ENCODE measurements around the gene KHDRBS1. TPM values are rescaled to one million over a fixed set of nuclear protein-coding genes. Genes with fewer than 3 reads are reported as not detected.

The KHDRBS1 gene
- total RNA-seq, 1 experiment from 2014 or later, result 86.7 TPM

DNA sequence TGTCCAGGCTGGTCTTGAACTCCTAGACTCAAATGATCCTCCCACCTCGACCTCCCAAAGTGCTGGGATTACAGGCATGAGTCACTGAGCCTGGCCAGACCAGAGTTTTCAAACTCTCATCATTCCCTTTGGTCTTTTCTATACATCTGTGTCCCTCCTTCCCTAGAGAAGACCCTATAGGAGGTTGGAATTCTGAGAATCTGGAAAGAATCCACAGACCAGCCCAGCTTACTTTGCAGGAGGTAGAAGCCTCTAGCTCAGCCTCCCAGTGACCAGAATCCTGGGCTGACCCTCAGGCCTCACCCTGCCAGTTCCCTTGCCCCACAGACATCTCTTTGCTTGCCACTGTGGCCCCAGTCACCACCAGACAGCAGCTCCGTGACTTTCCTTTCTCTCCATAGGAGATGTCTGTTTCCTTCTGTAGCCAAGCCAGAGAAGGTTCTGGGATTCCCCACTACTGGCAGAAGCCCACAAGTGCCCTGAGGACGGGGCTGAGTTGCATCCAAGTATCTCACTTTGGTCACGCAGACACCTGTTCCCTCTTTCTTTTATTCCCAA is 34.7 kb upstream of the KHDRBS1 start:
- no peak overlapping the region for H3K4me3 ChIP-seq (ENCODE audit: low read length)
- no peak overlapping the region for H2AFZ ChIP-seq (ENCODE audit: low read length)
- POLR2A ChIA-PET (ENCODE audit: unreplicated experiment), result interaction anchor here (0.6 kb wide), 1 partner anchor 122 kb away, joined by 3 read pairs; no protein-coding TSS in a partner anchor
- H3K9ac ChIP-seq (ENCODE audit: low read length), result no peak overlapping the region
- no peaks in the 10 kb centered on the region for H3F3A ChIP-seq (ENCODE audit: low read length, unreplicated experiment)
- DNase-seq (no peak), ATAC-seq (no peak)
- H3K27me3 ChIP-seq (ENCODE audit: low read length), result no peaks in the 10 kb centered on the region
- H3K9me2 ChIP-seq (replicated peaks; ENCODE audit: low read length), result no peaks in the 10 kb centered on the region
- peaks cover 6% of the 10 kb centered on the region for H3K4me1 ChIP-seq (ENCODE audit: insufficient read depth, low read length)
- no peaks in the 10 kb centered on the region for H3K36me3 ChIP-seq (ENCODE audit: low read depth, low read length)
- H3K4me2 ChIP-seq (ENCODE audit: low read length), result no peak overlapping the region
- no peaks in the 10 kb centered on the region for H3K9me3 ChIP-seq (ENCODE audit: low read length)
- no peaks in the 10 kb centered on the region for H3K79me2 ChIP-seq (ENCODE audit: low read length)
- no peak for TF ChIP-seq CTCF (conservative IDR thresholded peaks at IDR 0.05; ENCODE audit: low read depth, low read length)
- no peak for TF ChIP-seq EZH2phosphoT487 (IDR thresholded peaks at IDR 0.05; ENCODE audit: borderline replicate concordance, low read length)
- no peak for TF ChIP-seq EZH2 (IDR thresholded peaks at IDR 0.05; ENCODE audit: low read length, unreplicated experiment)
- BruUV-seq (replicated peaks), result no TSS peak
- CTCF ChIA-PET, result no interaction called here
- no peak overlapping the region for H3K27ac ChIP-seq (ENCODE audit: low read length)
- intact Hi-C loops (cut with micrococcal nuclease), result no loop called here
- no peaks in the 10 kb centered on the region for H4K20me1 ChIP-seq (ENCODE audit: low read length)

GRCh38 chr1:31980835-31981455 is 32.7 kb upstream of the KHDRBS1 start:
- no peaks in the 10 kb centered on the region for H3K9me2 ChIP-seq (replicated peaks; ENCODE audit: low read length)
- H3K4me1 ChIP-seq (ENCODE audit: insufficient read depth, low read length), result peaks cover 6% of the 10 kb centered on the region
- no peak overlapping the region for H3K9ac ChIP-seq (ENCODE audit: low read length)
- no peak for DNase-seq
- H3K4me2 ChIP-seq (ENCODE audit: low read length), result no peak overlapping the region
- H4K20me1 ChIP-seq (ENCODE audit: low read length), result no peaks in the 10 kb centered on the region
- no peak overlapping the region for H3K27ac ChIP-seq (ENCODE audit: low read length)
- H3K79me2 ChIP-seq (ENCODE audit: low read length), result no peaks in the 10 kb centered on the region
- no peak for TF ChIP-seq EZH2 (IDR thresholded peaks at IDR 0.05; ENCODE audit: low read length, unreplicated experiment)
- TF ChIP-seq CTCF (conservative IDR thresholded peaks at IDR 0.05; ENCODE audit: low read depth, low read length), result no peak
- no peak for TF ChIP-seq EZH2phosphoT487 (IDR thresholded peaks at IDR 0.05; ENCODE audit: borderline replicate concordance, low read length)
- no peaks in the 10 kb centered on the region for H3K27me3 ChIP-seq (ENCODE audit: low read length)
- H2AFZ ChIP-seq (ENCODE audit: low read length), result no peak overlapping the region
- intact Hi-C loops (cut with micrococcal nuclease), result no loop called here
- no peaks in the 10 kb centered on the region for H3K9me3 ChIP-seq (ENCODE audit: low read length)
- ATAC-seq, result no peak
- CTCF ChIA-PET, result no interaction called here
- BruUV-seq (replicated peaks), result no TSS peak
- no peak overlapping the region for H3K4me3 ChIP-seq (ENCODE audit: low read length)
- H3K36me3 ChIP-seq (ENCODE audit: low read depth, low read length), result no peaks in the 10 kb centered on the region
- no peaks in the 10 kb centered on the region for H3F3A ChIP-seq (ENCODE audit: low read length, unreplicated experiment)
- POLR2A ChIA-PET (ENCODE audit: unreplicated experiment), result no interaction called here

DNA sequence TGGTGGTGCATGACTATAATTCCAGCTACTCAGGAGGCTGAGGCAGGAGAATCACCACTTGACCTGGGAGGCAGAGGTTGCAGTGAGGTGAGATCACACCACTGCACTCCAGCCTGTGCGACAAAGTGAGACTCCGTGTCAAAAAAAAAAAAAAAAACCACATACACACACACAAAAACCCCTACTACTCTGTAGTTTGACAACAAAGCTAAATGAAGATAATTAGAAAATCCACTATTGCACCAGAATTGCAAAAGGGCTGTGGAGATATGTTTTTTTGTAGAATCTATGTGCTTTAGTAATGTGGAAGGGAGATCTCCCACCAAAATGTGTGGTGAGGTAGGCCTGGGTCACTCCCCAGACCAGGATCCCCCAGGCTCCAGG is 32.2 kb upstream of the KHDRBS1 start:
- no TSS peak for BruUV-seq (replicated peaks)
- no peaks in the 10 kb centered on the region for H3F3A ChIP-seq (ENCODE audit: low read length, unreplicated experiment)
- no peak overlapping the region for H3K4me2 ChIP-seq (ENCODE audit: low read length)
- no peaks in the 10 kb centered on the region for H3K9me2 ChIP-seq (replicated peaks; ENCODE audit: low read length)
- no peak overlapping the region for H3K27ac ChIP-seq (ENCODE audit: low read length)
- no peak for TF ChIP-seq EZH2phosphoT487 (IDR thresholded peaks at IDR 0.05; ENCODE audit: borderline replicate concordance, low read length)
- TF ChIP-seq CTCF (conservative IDR thresholded peaks at IDR 0.05; ENCODE audit: low read depth, low read length), result no peak
- TF ChIP-seq EZH2 (IDR thresholded peaks at IDR 0.05; ENCODE audit: low read length, unreplicated experiment), result no peak
- peaks cover 6% of the 10 kb centered on the region for H3K4me1 ChIP-seq (ENCODE audit: insufficient read depth, low read length)
- intact Hi-C loops (cut with micrococcal nuclease), result no loop called here
- H2AFZ ChIP-seq (ENCODE audit: low read length), result no peak overlapping the region
- H3K9ac ChIP-seq (ENCODE audit: low read length), result no peak overlapping the region
- no peaks in the 10 kb centered on the region for H3K36me3 ChIP-seq (ENCODE audit: low read depth, low read length)
- H3K4me3 ChIP-seq (ENCODE audit: low read length), result no peak overlapping the region
- no peaks in the 10 kb centered on the region for H4K20me1 ChIP-seq (ENCODE audit: low read length)
- no peaks in the 10 kb centered on the region for H3K79me2 ChIP-seq (ENCODE audit: low read length)
- DNase-seq (no peak), ATAC-seq (no peak)
- no peaks in the 10 kb centered on the region for H3K27me3 ChIP-seq (ENCODE audit: low read length)
- ChIA-PET POLR2A (ENCODE audit: unreplicated experiment) (interaction anchor here (0.6 kb wide), 1 partner anchor 86 kb away, joined by 10 read pairs; no protein-coding TSS in a partner anchor), CTCF (interaction anchor here (0.7 kb wide), 2 partner anchors 21 to 32 kb away, joined by 4 to 8 read pairs; no protein-coding TSS in a partner anchor)
- no peaks in the 10 kb centered on the region for H3K9me3 ChIP-seq (ENCODE audit: low read length)

Data from PC-3 (cell line).